HG03108 (cell line): ENCODE data around the gene C5orf34.
"Not testable (repeated sequence)": the region's sequence is repeated elsewhere in the genome, so short reads cannot be mapped to it uniquely, and the experiment has no call there.

Source experiments
- ATAC-seq: cut with Tn5 transposase; IDR thresholded peaks from one replicate; pipeline ENCODE4 v1.9.1; 2021; ENCODE audit warnings: moderate library complexity; ENCODE audit not compliant: unreplicated experiment

The C5orf34 gene

GRCh38 chr5:43514816-43515677 lies at the start of gene C5orf34:
Gene C5orf34 (minus strand): TSS chr5:43515148. CDS start chr5:43509339, 5,809 bp downstream.
- peak; percentile 99 for ATAC-seq

- ATAC-seq = no peak
Measured at GRCh38 chr5:43564289-43564850, 49.4 kb upstream of the C5orf34 start.

- ATAC-seq = no peak
Measured at GRCh38 chr5:43563321-43563720, 48.4 kb upstream of the C5orf34 start.

- ATAC-seq = no peak
Measured at GRCh38 chr5:43561356-43561755, 46.4 kb upstream of the C5orf34 start.

- no peak for ATAC-seq
Measured at GRCh38 chr5:43560128-43560527, 45.2 kb upstream of the C5orf34 start.

- peak; percentile 72 for ATAC-seq
Measured at GRCh38 chr5:43556857-43557542, 42.1 kb upstream of the C5orf34 start, which contains the start of gene PAIP1. Gene PAIP1 (minus strand): TSS chr5:43557077. CDS start chr5:43556846, 231 bp downstream.

- ATAC-seq = peak; percentile 85
Measured at GRCh38 chr5:43556607-43556856, 41.6 kb upstream of the C5orf34 start.

- peak; percentile 27 for ATAC-seq
Measured at GRCh38 chr5:43555895-43556606, 41.1 kb upstream of the C5orf34 start.

GRCh38 chr5:43554497-43554896 lies 39.5 kb upstream of the C5orf34 start:
- no peak for ATAC-seq

GRCh38 chr5:43553381-43553780 lies 38.4 kb upstream of the C5orf34 start:
- ATAC-seq = no peak

GRCh38 chr5:43551731-43552130 lies 36.8 kb upstream of the C5orf34 start:
- no peak for ATAC-seq

- ATAC-seq = not testable (repeated sequence)
Measured at GRCh38 chr5:43549272-43549671, 34.3 kb upstream of the C5orf34 start.

GRCh38 chr5:43548358-43548757 lies 33.4 kb upstream of the C5orf34 start:
- no peak for ATAC-seq

GRCh38 chr5:43547532-43547931 lies 32.6 kb upstream of the C5orf34 start:
- ATAC-seq = no peak

- ATAC-seq = no peak
Measured at GRCh38 chr5:43543434-43543833, 28.5 kb upstream of the C5orf34 start.

- no peak for ATAC-seq
Measured at GRCh38 chr5:43540746-43541145, 25.8 kb upstream of the C5orf34 start.

GRCh38 chr5:43536972-43537371 lies 22.0 kb upstream of the C5orf34 start:
- no peak for ATAC-seq

- no peak for ATAC-seq
Measured at GRCh38 chr5:43533646-43534045, 18.7 kb upstream of the C5orf34 start.

GRCh38 chr5:43530648-43531047 lies 15.7 kb upstream of the C5orf34 start:
- ATAC-seq = no peak

- no peak for ATAC-seq
Measured at GRCh38 chr5:43523662-43524072, 8.7 kb upstream of the C5orf34 start.

- no peak for ATAC-seq
Measured at GRCh38 chr5:43520615-43521014, 5.7 kb upstream of the C5orf34 start.
